Gastrocnemius medialis (tissue), 4 donors: Measurements from ENCODE around the gene OTOA.
"Not testable (repeated sequence)": the region's sequence is repeated elsewhere in the genome, so short reads cannot be mapped to it uniquely, and the experiment has no call there.

Experiments
- POLR2A ChIP-seq, 2 donors: fragments of 450-650 bp; IDR thresholded peaks; one replicate each; pipeline ENCODE4 v1.6.1; 2017; ENCODE audit warnings: antibody characterized with exemption in 2 of 2, mild to moderate bottlenecking in 2 of 2, moderate library complexity in 2 of 2
- TF ChIP-seq, protein P1 (sequence below), 5 experiments: fragments of 450-650 bp in 3 of 5; fragments of 200-600 bp in 2 of 5; sonication (generic) in 2 of 5; IDR thresholded peaks in 4 of 5; conservative IDR thresholded peaks in 1 of 5; 1 replicate in 4 of 5; 2 replicates in 1 of 5; pipeline ENCODE4 v1.5.1; 2016 to 2019; ENCODE audit warnings: antibody characterized with exemption in 5 of 5, mild to moderate bottlenecking in 3 of 5, moderate library complexity in 3 of 5

DNA sequence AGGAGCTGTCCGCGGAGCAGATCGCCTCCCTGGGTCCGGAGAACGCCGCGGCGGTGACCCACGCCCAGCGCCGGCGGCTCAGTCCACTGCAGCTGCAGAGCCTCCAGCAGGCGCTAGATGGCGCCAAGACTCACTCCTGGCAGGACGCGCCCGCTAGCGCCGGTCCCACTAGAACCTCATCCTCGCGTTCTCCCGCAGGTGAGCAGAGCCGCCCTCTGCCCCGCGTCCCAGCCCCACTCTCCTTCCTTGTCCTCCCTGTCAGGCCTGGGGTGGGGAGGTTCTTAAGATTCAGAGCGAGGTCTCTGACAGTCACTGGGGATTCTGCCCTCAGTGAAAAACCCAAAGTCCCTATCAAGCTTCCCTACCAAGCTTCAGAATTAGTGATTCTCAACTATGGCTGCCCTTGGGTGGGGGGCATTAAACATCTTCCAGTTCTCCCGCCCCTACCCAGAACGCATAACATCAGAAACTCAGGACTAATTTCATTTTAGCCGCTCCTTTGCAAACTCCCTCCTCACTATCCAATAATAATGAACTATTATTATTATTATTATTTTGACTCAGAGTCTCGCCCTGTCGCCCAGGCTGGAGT, 93.4 kb downstream of the OTOA start:
- TF ChIP-seq POLR2A (IDR thresholded peaks at IDR 0.05): not testable (repeated sequence)
- TF ChIP-seq, protein P1, sequence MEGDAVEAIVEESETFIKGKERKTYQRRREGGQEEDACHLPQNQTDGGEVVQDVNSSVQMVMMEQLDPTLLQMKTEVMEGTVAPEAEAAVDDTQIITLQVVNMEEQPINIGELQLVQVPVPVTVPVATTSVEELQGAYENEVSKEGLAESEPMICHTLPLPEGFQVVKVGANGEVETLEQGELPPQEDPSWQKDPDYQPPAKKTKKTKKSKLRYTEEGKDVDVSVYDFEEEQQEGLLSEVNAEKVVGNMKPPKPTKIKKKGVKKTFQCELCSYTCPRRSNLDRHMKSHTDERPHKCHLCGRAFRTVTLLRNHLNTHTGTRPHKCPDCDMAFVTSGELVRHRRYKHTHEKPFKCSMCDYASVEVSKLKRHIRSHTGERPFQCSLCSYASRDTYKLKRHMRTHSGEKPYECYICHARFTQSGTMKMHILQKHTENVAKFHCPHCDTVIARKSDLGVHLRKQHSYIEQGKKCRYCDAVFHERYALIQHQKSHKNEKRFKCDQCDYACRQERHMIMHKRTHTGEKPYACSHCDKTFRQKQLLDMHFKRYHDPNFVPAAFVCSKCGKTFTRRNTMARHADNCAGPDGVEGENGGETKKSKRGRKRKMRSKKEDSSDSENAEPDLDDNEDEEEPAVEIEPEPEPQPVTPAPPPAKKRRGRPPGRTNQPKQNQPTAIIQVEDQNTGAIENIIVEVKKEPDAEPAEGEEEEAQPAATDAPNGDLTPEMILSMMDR (IDR thresholded peaks at IDR 0.05 in 4 of 5, conservative IDR thresholded peaks at IDR 0.05 in 1 of 5): not testable (repeated sequence)
